Esophagus (tissue), 2 donors: ENCODE measurements around the gene TACC2. TPM values are rescaled to one million over a fixed set of nuclear protein-coding genes. Genes with fewer than 3 reads are reported as not detected.

ENCODE experiments used
- H3K27ac ChIP-seq, 2 donors: one replicate each; pipeline ENCODE4 v1.5.1; 2013; ENCODE audit warnings: low read depth in 2 of 2, mild to moderate bottlenecking in 2 of 2, inconsistent platforms in 1 of 2, low read length in 1 of 2, moderate library complexity in 1 of 2
- H3K27me3 ChIP-seq, 2 donors: one replicate each; pipeline ENCODE4 v1.6.1; 2013; ENCODE audit warnings: low read length in 2 of 2, control low read depth in 1 of 2, mild to moderate bottlenecking in 1 of 2; ENCODE audit not compliant: insufficient read depth in 2 of 2, control insufficient read depth in 1 of 2
- H3K36me3 ChIP-seq, 2 donors: one replicate each; pipeline ENCODE4 v1.6.1; 2013; ENCODE audit warnings: low read length in 1 of 2; ENCODE audit not compliant: control insufficient read depth in 2 of 2, insufficient read depth in 2 of 2
- H3K4me1 ChIP-seq, 2 donors: one replicate each; pipeline ENCODE4 v1.6.1; 2013; ENCODE audit warnings: low read length in 1 of 2; ENCODE audit not compliant: control insufficient read depth in 2 of 2, insufficient read depth in 2 of 2
- H3K4me3 ChIP-seq, 2 donors: one replicate each; pipeline ENCODE4 v1.5.1; 2013; ENCODE audit warnings: low read length in 2 of 2, mild to moderate bottlenecking in 2 of 2, low read depth in 1 of 2, moderate library complexity in 1 of 2
- H3K9me3 ChIP-seq, 2 donors: one replicate each; pipeline ENCODE4 v1.6.1; 2013; ENCODE audit warnings: mild to moderate bottlenecking in 2 of 2, low read depth in 1 of 2, low read length in 1 of 2, moderate library complexity in 1 of 2; ENCODE audit not compliant: control insufficient read depth in 2 of 2, insufficient read depth in 1 of 2
- WGBS, 2 donors: extraction: QIAGEN DNeasy Blood & Tissue Kit; methylation state at CpG; one replicate each; pipeline ENCODE4 v1.1.7; 2013; 5-methylcytosine and 5-hydroxymethylcytosine counted together
- polyA plus RNA-seq, 2 donors: library from polyadenylated mRNA; stranded (reverse); fragments of 200-250 nt; gene quantifications; one replicate each; pipeline ENCODE4 v1.2.3, GENCODE V29; 2013
- donor health status: healthy with polysubstance abuse.
- donor health status: Bipolar disorder and iron deficiency.

The TACC2 gene
- polyA plus RNA-seq, 2 donors = 47.8 to 51.8 TPM

- WGBS, 2 donors = 90 to 92% methylated on average over 9 of the region's 9 CpGs
- Histone ChIP-seq H3K4me3 (no peak overlapping the region), H3K9me3 (no peaks in the 10 kb centered on the region), H3K27ac (no peak overlapping the region), H3K4me1 (no peaks in the 10 kb centered on the region), H3K36me3 (peaks cover 24 to 41% of the 10 kb centered on the region in 2 donors), H3K27me3 (no peaks in the 10 kb centered on the region)
Measured at GRCh38 chr10:122224159-122224558, 235.2 kb downstream of the TACC2 start.

- no peaks in the 10 kb centered on the region for H3K9me3 ChIP-seq
- H3K4me3 ChIP-seq = no peak overlapping the region
- no peak overlapping the region for H3K27ac ChIP-seq
- H3K4me1 ChIP-seq = no peaks in the 10 kb centered on the region
- H3K27me3 ChIP-seq = no peaks in the 10 kb centered on the region
- H3K36me3 ChIP-seq = peaks cover 26 to 44% of the 10 kb centered on the region in 2 donors
- 78 to 82% methylated on average over 9 of the region's 9 CpGs for WGBS, 2 donors
Measured at GRCh38 chr10:122225330-122225729, 236.4 kb downstream of the TACC2 start.

GRCh38 chr10:122227754-122228153 is 238.8 kb downstream of the TACC2 start:
- 87 to 88% methylated on average over 4 of the region's 4 CpGs for WGBS, 2 donors
- Histone ChIP-seq H3K36me3 (peaks cover 25 to 43% of the 10 kb centered on the region in 2 donors), H3K27me3 (no peaks in the 10 kb centered on the region)

GRCh38 chr10:122229666-122230065 is 240.7 kb downstream of the TACC2 start:
- H3K27me3 ChIP-seq = no peaks in the 10 kb centered on the region
- peaks cover 21 to 44% of the 10 kb centered on the region in 2 donors for H3K36me3 ChIP-seq
- no peak overlapping the region for H3K4me3 ChIP-seq
- no peaks in the 10 kb centered on the region for H3K9me3 ChIP-seq
- WGBS, 2 donors = 82% methylated on average over 2 of the region's 2 CpGs
- H3K4me1 ChIP-seq = no peaks in the 10 kb centered on the region
- no peak overlapping the region for H3K27ac ChIP-seq

More at GRCh38 chr10:122227754-122228153, 238.8 kb downstream of the TACC2 start:
- Histone ChIP-seq H3K27ac (no peak overlapping the region), H3K4me1 (no peaks in the 10 kb centered on the region), H3K4me3 (no peak overlapping the region), H3K9me3 (no peaks in the 10 kb centered on the region)

GRCh38 chr10:122230222-122230621 is 241.3 kb downstream of the TACC2 start:
- Histone ChIP-seq H3K4me1 (no peaks in the 10 kb centered on the region), H3K36me3 (peaks cover 20 to 41% of the 10 kb centered on the region in 2 donors), H3K4me3 (no peak overlapping the region), H3K27me3 (no peaks in the 10 kb centered on the region), H3K9me3 (no peaks in the 10 kb centered on the region), H3K27ac (no peak overlapping the region)
- 94% methylated on average over 19 of the region's 19 CpGs for WGBS, 2 donors

- WGBS, 2 donors = 79% methylated on average over 3 of the region's 3 CpGs
- Histone ChIP-seq H3K36me3 (peaks cover 24 to 30% of the 10 kb centered on the region in 2 donors), H3K27ac (no peak overlapping the region)
Measured at GRCh38 chr10:122232769-122233168, 243.8 kb downstream of the TACC2 start.

GRCh38 chr10:122233857-122234348 is 244.9 kb downstream of the TACC2 start:
- Histone ChIP-seq H3K27me3 (no peaks in the 10 kb centered on the region), H3K4me1 (no peaks in the 10 kb centered on the region), H3K4me3 (no peak overlapping the region), H3K27ac (no peak overlapping the region), H3K9me3 (no peaks in the 10 kb centered on the region), H3K36me3 (peaks cover 19 to 24% of the 10 kb centered on the region in 2 donors)
- 87 to 88% methylated on average over 11 of the region's 11 CpGs for WGBS, 2 donors

More at GRCh38 chr10:122232769-122233168, 243.8 kb downstream of the TACC2 start:
- Histone ChIP-seq H3K9me3 (no peaks in the 10 kb centered on the region), H3K27me3 (no peaks in the 10 kb centered on the region), H3K4me1 (no peaks in the 10 kb centered on the region), H3K4me3 (no peak overlapping the region)

GRCh38 chr10:122234416-122234815 is 245.5 kb downstream of the TACC2 start:
- H3K9me3 ChIP-seq = no peaks in the 10 kb centered on the region
- WGBS, 2 donors = 79 to 82% methylated on average over 2 of the region's 2 CpGs
- H3K27ac ChIP-seq = no peak overlapping the region
- peaks cover 0 to under 1% of the 10 kb centered on the region in 2 donors for H3K4me1 ChIP-seq
- no peaks in the 10 kb centered on the region for H3K27me3 ChIP-seq
- H3K36me3 ChIP-seq = peaks cover 19 to 24% of the 10 kb centered on the region in 2 donors
- H3K4me3 ChIP-seq = no peak overlapping the region

- Histone ChIP-seq H3K9me3 (no peaks in the 10 kb centered on the region), H3K27ac (no peak overlapping the region), H3K4me3 (no peak overlapping the region), H3K36me3 (peaks cover 16 to 20% of the 10 kb centered on the region in 2 donors), H3K4me1 (peaks cover 0 to 3% of the 10 kb centered on the region in 2 donors), H3K27me3 (no peaks in the 10 kb centered on the region)
- WGBS, 2 donors = 83 to 92% methylated on average over 5 of the region's 5 CpGs
Measured at GRCh38 chr10:122236690-122237306, 247.8 kb downstream of the TACC2 start.
